ENCODE measurements around the gene COX6B1. TPM values are rescaled to one million over a fixed set of nuclear protein-coding genes. Genes with fewer than 3 reads are reported as not detected.
A peak's percentile ranks its signal among the peaks of the same experiment; 100 is the strongest.

The COX6B1 gene
- total and polyA plus RNA-seq, 7 donors, result 631 to 1,724 (median 878) TPM

DNA sequence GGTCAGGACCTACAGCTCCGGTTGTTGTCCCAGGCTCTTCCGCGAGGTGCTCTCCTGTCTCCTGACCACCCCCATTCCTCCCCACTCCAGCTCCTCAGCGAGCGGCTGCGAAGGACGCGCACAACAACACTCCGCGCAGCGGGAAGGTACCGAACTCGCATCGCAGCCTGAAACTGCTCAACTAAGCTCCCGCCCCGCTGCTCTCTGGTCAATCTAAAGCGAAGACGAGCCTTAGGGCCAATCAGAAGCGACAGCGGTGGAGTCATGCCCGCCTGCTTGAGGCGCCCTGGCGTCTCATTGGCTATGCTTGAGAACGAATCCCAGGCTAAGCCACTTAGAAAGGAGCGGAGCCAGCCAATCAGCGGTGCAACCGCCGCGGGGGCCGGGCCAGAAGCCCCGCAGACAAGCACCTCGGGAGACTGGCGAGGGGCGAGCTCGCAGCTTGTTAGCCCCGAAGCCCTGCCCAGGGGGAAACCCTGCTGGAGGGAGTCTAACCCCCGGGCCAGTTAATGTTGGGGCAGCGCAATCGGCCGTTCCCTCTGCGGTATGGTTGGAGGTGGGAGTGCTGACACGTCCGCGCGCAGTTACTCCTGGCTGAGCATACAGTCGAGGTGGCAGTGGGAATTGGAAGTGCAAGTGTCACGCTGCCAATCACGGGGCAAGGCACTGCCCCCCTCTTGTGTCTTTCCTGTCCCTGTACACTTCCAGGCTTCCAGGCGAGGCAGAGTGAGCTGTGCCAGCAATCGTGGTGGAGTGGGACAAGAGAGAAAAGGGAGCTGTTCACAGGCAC, 54.3 kb downstream of the COX6B1 start:
- no peaks in the 10 kb centered on the region for H3K27me3 ChIP-seq (ENCODE audit: insufficient read depth in 3 of 3, low read length in 2 of 3)
- H3K4me1 ChIP-seq, result peaks cover 5% of the 10 kb centered on the region
- TF ChIP-seq, protein P1, sequence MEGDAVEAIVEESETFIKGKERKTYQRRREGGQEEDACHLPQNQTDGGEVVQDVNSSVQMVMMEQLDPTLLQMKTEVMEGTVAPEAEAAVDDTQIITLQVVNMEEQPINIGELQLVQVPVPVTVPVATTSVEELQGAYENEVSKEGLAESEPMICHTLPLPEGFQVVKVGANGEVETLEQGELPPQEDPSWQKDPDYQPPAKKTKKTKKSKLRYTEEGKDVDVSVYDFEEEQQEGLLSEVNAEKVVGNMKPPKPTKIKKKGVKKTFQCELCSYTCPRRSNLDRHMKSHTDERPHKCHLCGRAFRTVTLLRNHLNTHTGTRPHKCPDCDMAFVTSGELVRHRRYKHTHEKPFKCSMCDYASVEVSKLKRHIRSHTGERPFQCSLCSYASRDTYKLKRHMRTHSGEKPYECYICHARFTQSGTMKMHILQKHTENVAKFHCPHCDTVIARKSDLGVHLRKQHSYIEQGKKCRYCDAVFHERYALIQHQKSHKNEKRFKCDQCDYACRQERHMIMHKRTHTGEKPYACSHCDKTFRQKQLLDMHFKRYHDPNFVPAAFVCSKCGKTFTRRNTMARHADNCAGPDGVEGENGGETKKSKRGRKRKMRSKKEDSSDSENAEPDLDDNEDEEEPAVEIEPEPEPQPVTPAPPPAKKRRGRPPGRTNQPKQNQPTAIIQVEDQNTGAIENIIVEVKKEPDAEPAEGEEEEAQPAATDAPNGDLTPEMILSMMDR (IDR thresholded peaks at IDR 0.05), result no peak
- intact Hi-C loops (cut with DNase I), result no loop called here
- 0% methylated on average over 50 of the region's 50 CpGs for WGBS, 3 donors
- no peaks in the 10 kb centered on the region for H3K9me3 ChIP-seq
- H3K4me3 ChIP-seq, result peak overlapping the region; percentile 70
- ATAC-seq, result peak; percentile 100
- H3K36me3 ChIP-seq (ENCODE audit: insufficient read depth in 1 of 2, low read depth in 1 of 2), result no peaks in the 10 kb centered on the region
- no peak overlapping the region for H3K27ac ChIP-seq
- DNase-seq, result peak; percentile 95 to 97

DNA sequence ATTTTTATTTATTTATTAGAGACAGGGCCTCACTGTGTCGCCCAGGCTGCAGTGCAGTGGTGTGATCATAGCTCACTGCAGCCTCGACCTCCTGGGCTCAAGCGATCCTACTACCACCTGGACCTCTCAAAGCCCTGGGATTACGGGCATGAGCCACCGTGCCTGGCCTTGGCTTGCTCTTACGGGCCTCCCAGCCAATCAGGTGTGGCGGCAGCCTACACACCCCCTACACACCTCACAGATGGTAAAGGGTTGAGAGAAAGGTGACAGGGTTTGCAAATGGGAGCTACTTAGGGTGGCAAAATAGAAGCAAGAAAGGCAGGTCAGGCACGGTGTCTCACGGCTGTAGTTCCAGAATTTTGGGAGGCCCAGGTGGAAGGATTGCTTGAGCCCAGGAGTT, 55.2 kb downstream of the COX6B1 start:
- peaks cover 5% of the 10 kb centered on the region for H3K4me1 ChIP-seq
- peak overlapping the region; percentile 70 for H3K4me3 ChIP-seq
- no peak overlapping the region for H3K27ac ChIP-seq
- DNase-seq, result no peak
- H3K27me3 ChIP-seq (ENCODE audit: insufficient read depth in 3 of 3, low read length in 2 of 3), result no peaks in the 10 kb centered on the region
- intact Hi-C loops (cut with DNase I), result no loop called here
- H3K9me3 ChIP-seq, result no peaks in the 10 kb centered on the region
- TF ChIP-seq, protein P1 (IDR thresholded peaks at IDR 0.05), result no peak
- ATAC-seq, result peak in 1 of 4 donors; percentile 23
- no peaks in the 10 kb centered on the region for H3K36me3 ChIP-seq (ENCODE audit: insufficient read depth in 1 of 2, low read depth in 1 of 2)
- WGBS, 3 donors, result 41 to 50% (median 44%) methylated on average over 8 to 9 of the region's 9 CpGs

DNA sequence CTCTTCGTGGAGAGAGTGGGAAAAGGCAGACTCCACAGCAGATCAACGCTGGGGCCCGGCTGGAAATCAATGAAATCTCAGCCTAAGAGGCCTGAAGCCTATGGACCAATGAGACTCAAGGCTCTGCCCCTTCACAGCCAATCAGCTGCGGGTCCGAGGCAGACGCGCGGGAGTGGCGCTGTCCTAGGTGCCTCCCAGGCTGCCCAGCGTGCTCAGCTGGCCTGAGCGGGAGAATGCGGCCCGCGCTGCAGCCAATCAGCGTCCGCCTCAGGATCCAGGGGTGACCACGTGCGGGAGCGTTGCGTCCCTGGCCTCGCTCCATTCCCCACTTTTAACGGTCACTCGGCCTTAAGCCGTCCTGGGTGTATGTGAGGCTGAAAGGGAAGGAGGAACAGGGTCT, 56.1 kb downstream of the COX6B1 start, which contains the start of gene ZBTB32:
Gene ZBTB32 (plus strand): TSS at position 341 of the 400 bp plus-strand sequence. CDS start 10,069 bp downstream, outside the sequence.
- Histone ChIP-seq H3K36me3 (ENCODE audit: insufficient read depth in 1 of 2, low read depth in 1 of 2) (no peaks in the 10 kb centered on the region), H3K9me3 (no peaks in the 10 kb centered on the region), H3K4me3 (no peak within 1 kb of the TSS), H3K27ac (no peak within 1 kb of the TSS), H3K27me3 (ENCODE audit: insufficient read depth in 3 of 3, low read length in 2 of 3) (no peaks in the 10 kb centered on the region), H3K4me1 (peaks cover 5% of the 10 kb centered on the region)
- intact Hi-C loops (cut with DNase I), result no loop called here
- DNase-seq (no peak), ATAC-seq (no peak)
- TF ChIP-seq, protein P1 (IDR thresholded peaks at IDR 0.05), result no peak
- whole genome bisulfite sequencing, 3 donors, result 14 to 20% (median 17%) methylated on average over 24 of the region's 24 CpGs

Other genes with a start within 250 kb of the COX6B1 start
- under 1 TPM in 3 of 4 donors, not detected in 1; 0.13 to 0.47 (median 0.41) TPM for gene FFAR2, start 200.1 kb upstream of the COX6B1 start, total RNA-seq
- gene FFAR2, start 200.1 kb upstream of the COX6B1 start, polyA plus RNA-seq, result under 1 TPM; 0.07 to 0.16 (median 0.08) TPM
- gene KRTDAP, start 157.9 kb upstream of the COX6B1 start, total RNA-seq, result not detected
- gene KRTDAP, start 157.9 kb upstream of the COX6B1 start, polyA plus RNA-seq, result not detected
- under 1 TPM in 3 of 4 donors, not detected in 1; 0.44 to 0.63 (median 0.45) TPM for gene DMKN, start 134.7 kb upstream of the COX6B1 start, total RNA-seq
- under 1 TPM; 0.21 to 0.77 (median 0.73) TPM for gene DMKN, start 134.7 kb upstream of the COX6B1 start, polyA plus RNA-seq
- gene SBSN, start 120.0 kb upstream of the COX6B1 start, total RNA-seq, result not detected
- under 1 TPM in 1 of 3 donors, not detected in 2; 0.09 TPM for gene SBSN, start 120.0 kb upstream of the COX6B1 start, polyA plus RNA-seq
- gene GAPDHS, start 114.9 kb upstream of the COX6B1 start, total RNA-seq, result not detected
- gene GAPDHS, start 114.9 kb upstream of the COX6B1 start, polyA plus RNA-seq, result not detected
- 100 to 1,000 TPM in 1 of 4 donors, 10 to 100 TPM in 3; 77.1 to 103 (median 85.5) TPM for gene TMEM147, start 102.7 kb upstream of the COX6B1 start, total RNA-seq
- 100 to 1,000 TPM; 143 to 245 (median 202) TPM for gene TMEM147, start 102.7 kb upstream of the COX6B1 start, polyA plus RNA-seq
- gene ATP4A, start 84.7 kb upstream of the COX6B1 start, total RNA-seq, result not detected
- gene ATP4A, start 84.7 kb upstream of the COX6B1 start, polyA plus RNA-seq, result not detected
- not detected for gene PMIS2, start 62.1 kb upstream of the COX6B1 start, total RNA-seq
- not detected for gene PMIS2, start 62.1 kb upstream of the COX6B1 start, polyA plus RNA-seq
- gene HAUS5, start 35.6 kb upstream of the COX6B1 start, total RNA-seq, result 1 to 10 TPM; 2.5 to 6.1 (median 4.8) TPM
- gene HAUS5, start 35.6 kb upstream of the COX6B1 start, polyA plus RNA-seq, result 1 to 10 TPM; 3.3 to 3.9 (median 3.6) TPM
- 10 to 100 TPM; 50.1 to 68.1 (median 59.1) TPM for gene RBM42, start 19.3 kb upstream of the COX6B1 start, total RNA-seq
- 10 to 100 TPM; 53.2 to 69.1 (median 61.1) TPM for gene RBM42, start 19.3 kb upstream of the COX6B1 start, polyA plus RNA-seq
- gene ETV2, start 6.6 kb upstream of the COX6B1 start, total RNA-seq, result not detected
- gene ETV2, start 6.6 kb upstream of the COX6B1 start, polyA plus RNA-seq, result under 1 TPM; 0.19 to 0.23 (median 0.20) TPM
- gene UPK1A, start 18.2 kb downstream of the COX6B1 start, total RNA-seq, result not detected
- gene UPK1A, start 18.2 kb downstream of the COX6B1 start, polyA plus RNA-seq, result under 1 TPM; 0.17 to 0.31 (median 0.24) TPM
- not detected for gene ZBTB32, start 56.2 kb downstream of the COX6B1 start, total RNA-seq
- under 1 TPM in 2 of 3 donors, not detected in 1; 0.08 to 0.10 TPM for gene ZBTB32, start 56.2 kb downstream of the COX6B1 start, polyA plus RNA-seq
- gene KMT2B, start 69.7 kb downstream of the COX6B1 start, total RNA-seq, result 10 to 100 TPM; 18.0 to 29.0 (median 23.4) TPM
- gene KMT2B, start 69.7 kb downstream of the COX6B1 start, polyA plus RNA-seq, result 10 to 100 TPM; 13.4 to 20.0 (median 19.2) TPM
- gene IGFLR1, start 94.1 kb downstream of the COX6B1 start, total RNA-seq, result 10 to 100 TPM in 1 of 4 donors, 1 to 10 TPM in 3; 2.0 to 12.4 (median 2.4) TPM
- 10 to 100 TPM in 1 of 3 donors, 1 to 10 TPM in 2; 5.8 to 11.9 (median 9.9) TPM for gene IGFLR1, start 94.1 kb downstream of the COX6B1 start, polyA plus RNA-seq
- 10 to 100 TPM; 13.3 to 28.7 (median 19.6) TPM for gene U2AF1L4, start 97.1 kb downstream of the COX6B1 start, total RNA-seq
- 10 to 100 TPM; 12.3 to 26.6 (median 13.6) TPM for gene U2AF1L4, start 97.1 kb downstream of the COX6B1 start, polyA plus RNA-seq
- 10 to 100 TPM; 34.7 to 41.0 (median 36.7) TPM for gene PSENEN, start 97.3 kb downstream of the COX6B1 start, total RNA-seq
- gene PSENEN, start 97.3 kb downstream of the COX6B1 start, polyA plus RNA-seq, result 100 to 1,000 TPM in 1 of 3 donors, 10 to 100 TPM in 2; 61.6 to 116 (median 67.7) TPM
- 10 to 100 TPM in 1 of 4 donors, 1 to 10 TPM in 3; 3.1 to 14.5 (median 7.9) TPM for gene LIN37, start 100.3 kb downstream of the COX6B1 start, total RNA-seq
- 10 to 100 TPM; 17.8 to 26.8 (median 23.1) TPM for gene LIN37, start 100.3 kb downstream of the COX6B1 start, polyA plus RNA-seq
- gene HSPB6, start 108.7 kb downstream of the COX6B1 start, total RNA-seq, result 1,000 to 10,000 TPM in 1 of 4 donors, 100 to 1,000 TPM in 3; 656 to 1,308 (median 674) TPM
- 100 to 1,000 TPM; 303 to 719 (median 476) TPM for gene HSPB6, start 108.7 kb downstream of the COX6B1 start, polyA plus RNA-seq
- gene PROSER3, start 109.9 kb downstream of the COX6B1 start, total RNA-seq, result 10 to 100 TPM in 1 of 4 donors, 1 to 10 TPM in 3; 4.2 to 16.2 (median 9.0) TPM
- 10 to 100 TPM in 1 of 3 donors, 1 to 10 TPM in 2; 4.6 to 14.2 (median 5.3) TPM for gene PROSER3, start 109.9 kb downstream of the COX6B1 start, polyA plus RNA-seq
- 1 to 10 TPM in 3 of 4 donors, under 1 TPM in 1; 0.68 to 4.0 (median 2.2) TPM for gene ARHGAP33, start 127.2 kb downstream of the COX6B1 start, total RNA-seq
- 1 to 10 TPM in 2 of 3 donors, under 1 TPM in 1; 0.96 to 1.4 (median 1.3) TPM for gene ARHGAP33, start 127.2 kb downstream of the COX6B1 start, polyA plus RNA-seq
- not detected for gene PRODH2, start 164.5 kb downstream of the COX6B1 start, total RNA-seq
- gene PRODH2, start 164.5 kb downstream of the COX6B1 start, polyA plus RNA-seq, result not detected
- gene NPHS1, start 204.2 kb downstream of the COX6B1 start, total RNA-seq, result not detected
- not detected for gene NPHS1, start 204.2 kb downstream of the COX6B1 start, polyA plus RNA-seq
- not detected for gene KIRREL2, start 208.6 kb downstream of the COX6B1 start, total RNA-seq
- gene KIRREL2, start 208.6 kb downstream of the COX6B1 start, polyA plus RNA-seq, result not detected
- gene APLP1, start 220.3 kb downstream of the COX6B1 start, total RNA-seq, result 1 to 10 TPM in 1 of 4 donors, under 1 TPM in 3; 0.48 to 4.1 (median 0.78) TPM
- gene APLP1, start 220.3 kb downstream of the COX6B1 start, polyA plus RNA-seq, result 1 to 10 TPM in 1 of 3 donors, under 1 TPM in 2; 0.48 to 2.2 (median 1.00) TPM